K562 (cell line): Measurements from ENCODE around the gene EPHB4. TPM values are rescaled to one million over a fixed set of nuclear protein-coding genes. Genes with fewer than 3 reads are reported as not detected.
A peak's percentile ranks its signal among the peaks of the same experiment; 100 is the strongest.

Experiments used
- ATAC-seq: fragments of 200-7000 bp; cut with Tn5 transposase; 3 replicates; pipeline ENCODE4 v1.9.1; 2020; ENCODE audit warnings: moderate library complexity
- BruUV-seq: library from RNA; stranded (reverse); fragments of 400-500 nt; replicated peaks from 2 replicates; lab custom pipeline; 2021; lab: Mats Ljungman, UMichigan
- CTCF ChIA-PET: fragments of 300-600 bp; formaldehyde crosslinking; extraction: SDS; loops from one replicate; lab custom pipeline; 2021; ENCODE audit warnings: low intra/inter-chr PET ratio; lab: Yijun Ruan, JAX
- POLR2A ChIA-PET: fragments of 300-600, 350-650 bp; sonication (Branson Sonifier 250); formaldehyde crosslinking; extraction: SDS; loops from one replicate; lab custom pipeline; 2021; ENCODE audit warnings: antibody characterized with exemption, inconsistent platforms; lab: Yijun Ruan, JAX
- DNase-seq, 4 experiments: peaks; one replicate each; pipeline versions ENCODE4 v3.0.0 to v3.0.0-alpha.2; 2011 to 2018; ENCODE audit warnings: low spot score in 3 of 4, mixed read lengths in 3 of 4; ENCODE audit errors: extremely low read depth in 1 of 4
- FAIRE-seq: peaks from 2 replicates; lab custom pipeline; 2011; peaks lifted over from hg19 to GRCh38; lab: Jason Lieb, UNC
- H2AFZ ChIP-seq: 2 replicates; pipeline ENCODE4 v1.6.0; 2011; ENCODE audit warnings: low read depth, low read length, control low read depth, inconsistent platforms
- H3K27ac ChIP-seq: fragments of 200-600 bp; 3 replicates; pipeline ENCODE4 v1.8.0; 2011; ENCODE audit warnings: low read depth, mild to moderate bottlenecking, control low read depth, inconsistent platforms, low read length, moderate library complexity, mixed read lengths; ENCODE audit errors: extremely low read depth
- H3K27me3 ChIP-seq, 2 experiments: fragments of 300-600 bp in 1 of 2; 2 replicates in 1 of 2; 3 replicates in 1 of 2; pipeline versions ENCODE4 v1.6.0 to v1.8.0; 2011; ENCODE audit warnings: inconsistent platforms in 2 of 2, low read length in 2 of 2, mild to moderate bottlenecking in 1 of 2, mixed read lengths in 1 of 2, moderate library complexity in 1 of 2; ENCODE audit not compliant: control insufficient read depth in 2 of 2, insufficient read depth in 2 of 2
- H3K36me3 ChIP-seq: fragments of 300-600 bp; 3 replicates; pipeline ENCODE4 v1.8.0; 2011; ENCODE audit warnings: mild to moderate bottlenecking, low read length, inconsistent platforms; ENCODE audit not compliant: control insufficient read depth, insufficient read depth
- H3K4me1 ChIP-seq, 2 experiments: fragments of 200-600 bp in 1 of 2; replicated peaks in 1 of 2; 2 replicates in 1 of 2; 3 replicates in 1 of 2; pipeline versions ENCODE4 v1.5.1 to v1.8.0; 2011; ENCODE audit warnings: inconsistent platforms in 2 of 2, low read length in 2 of 2, mild to moderate bottlenecking in 1 of 2, mixed read lengths in 1 of 2, moderate library complexity in 1 of 2; ENCODE audit not compliant: control insufficient read depth in 2 of 2, insufficient read depth in 2 of 2
- H3K4me2 ChIP-seq: 2 replicates; pipeline ENCODE4 v1.6.1; 2011; ENCODE audit warnings: low read length, control low read depth, inconsistent platforms, mixed read lengths; ENCODE audit not compliant: insufficient read depth
- H3K4me3 ChIP-seq: fragments of 200-600 bp; sonication (generic), shearing (Covaris generic); 2 replicates; pipeline ENCODE4 v1.5.1; 2016; ENCODE audit warnings: control low read depth, inconsistent platforms
- H3K79me2 ChIP-seq: fragments of 200-600 bp; 3 replicates; pipeline ENCODE4 v1.8.0; 2011; ENCODE audit warnings: low read length, inconsistent platforms; ENCODE audit not compliant: control insufficient read depth, insufficient read depth
- H3K9ac ChIP-seq, 2 experiments: 2 replicates each; pipeline versions ENCODE4 v1.6.0 to v1.6.1; 2011; ENCODE audit warnings: low read depth in 2 of 2, low read length in 2 of 2, control low read depth in 1 of 2, inconsistent platforms in 1 of 2, mild to moderate bottlenecking in 1 of 2, mixed read lengths in 1 of 2; ENCODE audit not compliant: insufficient read depth in 1 of 2
- H3K9me1 ChIP-seq: one replicate; pipeline ENCODE4 v1.6.0; 2011; ENCODE audit warnings: inconsistent platforms, mild to moderate bottlenecking, low read length, moderate library complexity; ENCODE audit not compliant: control insufficient read depth, insufficient read depth
- H3K9me3 ChIP-seq: replicated peaks from 2 replicates; pipeline ENCODE4 v1.5.1; 2011; ENCODE audit warnings: low read depth, low read length, inconsistent platforms; ENCODE audit not compliant: control insufficient read depth, insufficient read depth
- H4K20me1 ChIP-seq: replicated peaks from 2 replicates; pipeline ENCODE4 v1.6.1; 2011; ENCODE audit warnings: low read length, inconsistent platforms, mixed read lengths; ENCODE audit not compliant: control insufficient read depth, insufficient read depth
- HDAC1 ChIP-seq, 2 experiments: fragments of 450-650 bp; IDR thresholded peaks; 2 replicates each; pipeline ENCODE4 v1.6.1; 2016 to 2017; ENCODE audit warnings: inconsistent platforms in 1 of 2, mild to moderate bottlenecking in 1 of 2, moderate library complexity in 1 of 2
- MTA1 ChIP-seq: fragments of 450-650 bp; IDR thresholded peaks from 2 replicates; pipeline ENCODE4 v1.6.1; 2017; ENCODE audit warnings: borderline replicate concordance
- NFRKB ChIP-seq: fragments of 450-650 bp; IDR thresholded peaks from 2 replicates; pipeline ENCODE4 v1.6.1; 2016; ENCODE audit warnings: low read depth
- TOE1 ChIP-seq, 2 experiments: fragments of 450-650 bp in 1 of 2; sonication (generic) in 1 of 2; formaldehyde crosslinking in 1 of 2; IDR thresholded peaks; 2 replicates each; pipeline versions ENCODE4 v1.7.1 to v1.8.0; 2016 to 2022; ENCODE audit warnings: borderline replicate concordance in 2 of 2, mild to moderate bottlenecking in 2 of 2, antibody characterized with exemption in 1 of 2, inconsistent platforms in 1 of 2, low read depth in 1 of 2, missing genetic modification reagents in 1 of 2, moderate library complexity in 1 of 2
- ZNF3 ChIP-seq: fragments of 250-450 bp; sonication (Bioruptor Pico); IDR thresholded peaks from 2 replicates; pipeline ENCODE4 v1.5.0; 2021; ENCODE audit warnings: mild to moderate bottlenecking, moderate library complexity
- WGBS: fragments of 100-300 bp; shearing (Covaris generic); methylation state at CpG from one replicate; pipeline ENCODE4 v1.1.6; 2016; ENCODE audit warnings: low coverage, mixed read lengths; ENCODE audit not compliant: insufficient coverage; ENCODE audit errors: missing lambda C conversion rate; 5-methylcytosine and 5-hydroxymethylcytosine counted together
- in situ Hi-C: fragments of 300-500 bp; cut with MboI; formaldehyde crosslinking; loops from 4 replicates; pipeline ENCODE4 v1.15.0; 2018; ENCODE audit warnings: inconsistent platforms, mixed read lengths
- intact Hi-C: fragments of 100-400 bp; cut with micrococcal nuclease; formaldehyde crosslinking; loops from 2 replicates; pipeline ENCODE4 v1.14.2; 2022
- polyA plus RNA-seq, 8 experiments: library from polyadenylated mRNA; depleted of rRNA in 4 of 8; stranded (reverse) in 5 of 8; unstranded in 3 of 8; fragments of >200 nt; fragmentation: Nextera tagmentation in 2 of 8; fragmentation: Illumina TruSeq in 1 of 8; extraction: Ambion mirVana in 2 of 8; extraction: Trizol in 1 of 8; gene quantifications; 2 replicates each; pipeline versions ENCODE4 v1.2.1 to v1.2.3, GENCODE V29; 2011 to 2014; ENCODE audit warnings: inconsistent platforms in 1 of 8, missing spikeins in 1 of 8
- total RNA-seq, 7 experiments: library from RNA; depleted of rRNA in 6 of 7; stranded (reverse); fragments of >200 nt in 6 of 7; fragmentation: Illumina TruSeq in 2 of 7; extraction: Trizol in 2 of 7; gene quantifications; 2 replicates each; pipeline versions ENCODE4 v1.2.1 to v1.2.3, GENCODE V29; 2011 to 2021; ENCODE audit warnings: low replicate concordance in 1 of 7
- TF ChIP-seq, protein P1 (sequence below): fragments of 200-400 bp; formaldehyde crosslinking; IDR thresholded peaks from 2 replicates; pipeline ENCODE4 v1.6.1; 2017; ENCODE audit warnings: mild to moderate bottlenecking, low read depth, low read length, moderate library complexity
- TF ChIP-seq, protein P2 (sequence below), 2 experiments: fragments of 450-650 bp in 1 of 2; sonication (generic) in 1 of 2; formaldehyde crosslinking in 1 of 2; IDR thresholded peaks in 1 of 2; conservative IDR thresholded peaks in 1 of 2; 2 replicates each; pipeline versions ENCODE4 v1.6.1 to v1.8.1; 2016 to 2023; ENCODE audit warnings: mild to moderate bottlenecking in 2 of 2, moderate library complexity in 2 of 2, inconsistent platforms in 1 of 2, missing genetic modification reagents in 1 of 2
- TF ChIP-seq, protein P3 (sequence below): fragments of 450-650 bp; formaldehyde crosslinking; IDR thresholded peaks from 2 replicates; pipeline ENCODE4 v1.4.0; 2022; ENCODE audit warnings: missing genetic modification characterization
- TF ChIP-seq, protein P4 (sequence below): IDR thresholded peaks from 2 replicates; pipeline ENCODE4 v1.6.1; 2016; ENCODE audit warnings: missing genetic modification characterization, missing compliant biosample characterization

EPHB4 gene
- total and polyA plus RNA-seq, 9 of the 15 experiments (the other 6 are each of a cell fraction or from before 2014, with no cell fraction given): 1.2 to 82.1 (median 37.9) TPM

DNA sequence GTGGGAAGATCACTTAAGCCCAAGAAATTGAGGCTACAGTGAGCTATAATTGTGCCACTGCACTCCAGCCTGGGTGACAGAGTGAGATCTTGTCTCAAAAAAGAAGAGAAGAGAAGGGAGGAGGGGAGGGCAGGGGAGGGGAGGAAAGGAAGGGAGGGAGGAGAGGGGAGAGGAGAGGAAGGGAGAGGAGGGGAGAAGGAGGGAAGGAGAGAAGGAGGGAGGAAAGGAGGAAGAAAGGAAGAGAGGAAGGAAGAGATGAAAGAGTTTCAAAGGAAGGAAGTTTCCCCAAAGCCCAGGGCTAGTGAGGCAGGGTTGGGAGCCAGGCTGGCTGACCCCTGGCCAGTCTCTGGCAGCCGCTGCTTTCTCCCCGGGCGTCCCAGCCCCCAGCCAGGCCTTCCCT, 32.6 kb downstream of the EPHB4 start:
- ChIA-PET POLR2A (interaction anchor here (0.5 to 1.5 kb wide), 4 partner anchors 10 to 80 kb away, joined by 3 to 4 read pairs (median 4); partner anchors contain the start of gene SRRT), CTCF (no interaction called here)

More for the DNA sequence above, 32.6 kb downstream of the EPHB4 start:
- FAIRE-seq (no peak), DNase-seq (no peak), ATAC-seq (no peak)
- WGBS: 10% methylated on average over 3 of the region's 3 CpGs
- no peak overlapping the region for H3K4me2 ChIP-seq
- no peaks in the 10 kb centered on the region for H3K9me3 ChIP-seq
- H3K36me3 ChIP-seq: no peaks in the 10 kb centered on the region
- in situ Hi-C loops (no loop called here), intact Hi-C loops (loop anchor here (5.0 kb wide), 1 partner anchor 173 kb away; the partner anchor contains the start of gene MUC12)
- peak overlapping the region in 1 of 2 experiments; percentile 8; a peak in 2 of 4 replicates for H3K9ac ChIP-seq
- peaks cover 3 to 31% of the 10 kb centered on the region in 2 experiments for H3K4me1 ChIP-seq
- H3K79me2 ChIP-seq: no peaks in the 10 kb centered on the region
- no peaks in the 10 kb centered on the region for H4K20me1 ChIP-seq
- H3K9me1 ChIP-seq: no peaks in the 10 kb centered on the region
- H3K27ac ChIP-seq: no peak overlapping the region
- H2AFZ ChIP-seq: no peak overlapping the region
- TF ChIP-seq MTA1 (peak; percentile 63; the same call in 1 of the 2 replicates), HDAC1 (IDR thresholded peaks at IDR 0.05) (0 out of 4 replicates have a peak, but pooled peaks of 1 of the 2 experiments have one; percentile 28), TOE1 (IDR thresholded peaks at IDR 0.05; ENCODE audit: borderline replicate concordance) (0 out of 2 replicates have a peak, but pooled peaks have one; percentile 21), TOE1 (CRISPR knock-in tag; IDR thresholded peaks at IDR 0.05; ENCODE audit: borderline replicate concordance, low read depth) (no peak), ZNF3 (CRISPR knock-in tag) (no peak), NFRKB (no peak)
- TF ChIP-seq, protein P1, sequence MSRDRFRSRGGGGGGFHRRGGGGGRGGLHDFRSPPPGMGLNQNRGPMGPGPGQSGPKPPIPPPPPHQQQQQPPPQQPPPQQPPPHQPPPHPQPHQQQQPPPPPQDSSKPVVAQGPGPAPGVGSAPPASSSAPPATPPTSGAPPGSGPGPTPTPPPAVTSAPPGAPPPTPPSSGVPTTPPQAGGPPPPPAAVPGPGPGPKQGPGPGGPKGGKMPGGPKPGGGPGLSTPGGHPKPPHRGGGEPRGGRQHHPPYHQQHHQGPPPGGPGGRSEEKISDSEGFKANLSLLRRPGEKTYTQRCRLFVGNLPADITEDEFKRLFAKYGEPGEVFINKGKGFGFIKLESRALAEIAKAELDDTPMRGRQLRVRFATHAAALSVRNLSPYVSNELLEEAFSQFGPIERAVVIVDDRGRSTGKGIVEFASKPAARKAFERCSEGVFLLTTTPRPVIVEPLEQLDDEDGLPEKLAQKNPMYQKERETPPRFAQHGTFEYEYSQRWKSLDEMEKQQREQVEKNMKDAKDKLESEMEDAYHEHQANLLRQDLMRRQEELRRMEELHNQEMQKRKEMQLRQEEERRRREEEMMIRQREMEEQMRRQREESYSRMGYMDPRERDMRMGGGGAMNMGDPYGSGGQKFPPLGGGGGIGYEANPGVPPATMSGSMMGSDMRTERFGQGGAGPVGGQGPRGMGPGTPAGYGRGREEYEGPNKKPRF: no peak
- TF ChIP-seq, protein P2, sequence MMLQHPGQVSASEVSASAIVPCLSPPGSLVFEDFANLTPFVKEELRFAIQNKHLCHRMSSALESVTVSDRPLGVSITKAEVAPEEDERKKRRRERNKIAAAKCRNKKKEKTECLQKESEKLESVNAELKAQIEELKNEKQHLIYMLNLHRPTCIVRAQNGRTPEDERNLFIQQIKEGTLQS (IDR thresholded peaks at IDR 0.05): 0 out of 2 replicates have a peak, but pooled peaks have one; percentile 2
- TF ChIP-seq, protein P2 (CRISPR knock-in tag; conservative IDR thresholded peaks at IDR 0.05): no peak
- TF ChIP-seq, protein P3, sequence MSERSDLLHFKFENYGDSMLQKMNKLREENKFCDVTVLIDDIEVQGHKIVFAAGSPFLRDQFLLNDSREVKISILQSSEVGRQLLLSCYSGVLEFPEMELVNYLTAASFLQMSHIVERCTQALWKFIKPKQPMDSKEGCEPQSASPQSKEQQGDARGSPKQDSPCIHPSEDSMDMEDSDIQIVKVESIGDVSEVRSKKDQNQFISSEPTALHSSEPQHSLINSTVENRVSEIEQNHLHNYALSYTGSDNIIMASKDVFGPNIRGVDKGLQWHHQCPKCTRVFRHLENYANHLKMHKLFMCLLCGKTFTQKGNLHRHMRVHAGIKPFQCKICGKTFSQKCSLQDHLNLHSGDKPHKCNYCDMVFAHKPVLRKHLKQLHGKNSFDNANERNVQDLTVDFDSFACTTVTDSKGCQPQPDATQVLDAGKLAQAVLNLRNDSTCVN: 0 out of 2 replicates have a peak, but pooled peaks have one; percentile 42
- TF ChIP-seq, protein P4, sequence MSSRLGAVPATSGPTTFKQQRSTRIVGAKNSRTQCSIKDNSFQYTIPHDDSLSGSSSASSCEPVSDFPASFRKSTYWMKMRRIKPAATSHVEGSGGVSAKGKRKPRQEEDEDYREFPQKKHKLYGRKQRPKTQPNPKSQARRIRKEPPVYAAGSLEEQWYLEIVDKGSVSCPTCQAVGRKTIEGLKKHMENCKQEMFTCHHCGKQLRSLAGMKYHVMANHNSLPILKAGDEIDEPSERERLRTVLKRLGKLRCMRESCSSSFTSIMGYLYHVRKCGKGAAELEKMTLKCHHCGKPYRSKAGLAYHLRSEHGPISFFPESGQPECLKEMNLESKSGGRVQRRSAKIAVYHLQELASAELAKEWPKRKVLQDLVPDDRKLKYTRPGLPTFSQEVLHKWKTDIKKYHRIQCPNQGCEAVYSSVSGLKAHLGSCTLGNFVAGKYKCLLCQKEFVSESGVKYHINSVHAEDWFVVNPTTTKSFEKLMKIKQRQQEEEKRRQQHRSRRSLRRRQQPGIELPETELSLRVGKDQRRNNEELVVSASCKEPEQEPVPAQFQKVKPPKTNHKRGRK: peak; percentile 51; the same call in 1 of the 2 replicates
- peaks cover 0 to 15% of the 10 kb centered on the region in 2 experiments; a peak in 2 of 5 replicates for H3K27me3 ChIP-seq
- BruUV-seq: no TSS peak
- H3K4me3 ChIP-seq: no peak overlapping the region
